GM23338 (cell line): ENCODE measurements around the gene ZNF385C. TPM values are rescaled to one million over a fixed set of nuclear protein-coding genes. Genes with fewer than 3 reads are reported as not detected.

Source experiments
- ATAC-seq: fragments of 200-7000 bp; cut with Tn5 transposase; 3 replicates; pipeline ENCODE4 v1.9.1; 2020
- DNase-seq: peaks from one replicate; pipeline ENCODE4 v3.0.0-alpha.2; 2015; ENCODE audit warnings: low spot score
- H2AFZ ChIP-seq: fragments of 200-600 bp; sonication (generic); 2 replicates; pipeline ENCODE4 v1.8.0; 2016; ENCODE audit warnings: antibody characterized with exemption, mild to moderate bottlenecking, moderate library complexity
- H3F3A ChIP-seq: fragments of 200-600 bp; sonication (generic); replicated peaks from 2 replicates; pipeline ENCODE4 v1.8.0; 2017; ENCODE audit warnings: antibody characterized with exemption, mixed run types, low read depth
- H3K27ac ChIP-seq: fragments of 200-600 bp; sonication (generic); 2 replicates; pipeline ENCODE4 v1.6.1; 2016; ENCODE audit warnings: low read depth
- H3K27me3 ChIP-seq: fragments of 200-600 bp; sonication (generic); 2 replicates; pipeline ENCODE4 v1.8.0; 2016; ENCODE audit warnings: mild to moderate bottlenecking, mixed run types, moderate library complexity; ENCODE audit not compliant: insufficient read depth
- H3K36me3 ChIP-seq: fragments of 200-600 bp; sonication (generic); 2 replicates; pipeline ENCODE4 v1.8.0; 2016; ENCODE audit warnings: mild to moderate bottlenecking; ENCODE audit not compliant: insufficient read depth
- H3K4me1 ChIP-seq: fragments of 200-600 bp; sonication (generic); 2 replicates; pipeline ENCODE4 v1.8.0; 2016; ENCODE audit warnings: mild to moderate bottlenecking, moderate library complexity; ENCODE audit not compliant: insufficient read depth
- H3K4me2 ChIP-seq: fragments of 200-600 bp; sonication (generic); 2 replicates; pipeline ENCODE4 v1.7.1; 2017; ENCODE audit warnings: mixed run types
- H3K4me3 ChIP-seq: fragments of 200-600 bp; sonication (generic); 2 replicates; pipeline ENCODE4 v1.6.1; 2016; ENCODE audit warnings: mixed run types
- H3K79me2 ChIP-seq: fragments of 200-600 bp; sonication (generic); replicated peaks from 2 replicates; pipeline ENCODE4 v1.8.0; 2017; ENCODE audit warnings: mild to moderate bottlenecking; ENCODE audit not compliant: insufficient read depth
- H3K9me2 ChIP-seq: fragments of 200-600 bp; sonication (generic); 2 replicates; pipeline ENCODE4 v1.8.0; 2017; ENCODE audit not compliant: insufficient read depth
- H4K20me1 ChIP-seq: fragments of 200-600 bp; sonication (generic); replicated peaks from 2 replicates; pipeline ENCODE4 v1.8.0; 2017; ENCODE audit warnings: mild to moderate bottlenecking; ENCODE audit not compliant: insufficient read depth
- H3K27ac Mint-ChIP-seq: 2 replicates; pipeline ENCODE4 v1.8.0; 2020; ENCODE audit warnings: inconsistent platforms, mild to moderate bottlenecking, moderate library complexity, mixed read lengths
- H3K27me3 Mint-ChIP-seq: 3 replicates; pipeline ENCODE4 v1.8.0; 2022; ENCODE audit warnings: low read depth, mild to moderate bottlenecking, moderate library complexity, mixed read lengths, inconsistent platforms; ENCODE audit not compliant: insufficient read depth, poor library complexity
- H3K36me3 Mint-ChIP-seq: 3 replicates; pipeline ENCODE4 v1.8.0; 2021; ENCODE audit warnings: low read depth, mild to moderate bottlenecking, inconsistent platforms, moderate library complexity, mixed read lengths
- H3K4me1 Mint-ChIP-seq: 3 replicates; pipeline ENCODE4 v1.8.0; 2020; ENCODE audit warnings: mild to moderate bottlenecking, inconsistent platforms, mixed read lengths
- H3K4me3 Mint-ChIP-seq: 3 replicates; pipeline ENCODE4 v1.8.0; 2021; ENCODE audit warnings: moderate library complexity, mild to moderate bottlenecking, inconsistent platforms, mixed read lengths
- H3K9me3 Mint-ChIP-seq: 3 replicates; pipeline ENCODE4 v1.8.0; 2020; ENCODE audit warnings: moderate library complexity, mild to moderate bottlenecking, inconsistent platforms, mixed read lengths
- CREB1 ChIP-seq: fragments of 250-450 bp; sonication (Bioruptor Pico); IDR thresholded peaks from 2 replicates; pipeline ENCODE4 v1.5.0; 2020; ENCODE audit warnings: low read depth, mild to moderate bottlenecking, moderate library complexity
- EZH2 ChIP-seq: fragments of 200-600 bp; sonication (generic); IDR thresholded peaks from one replicate; pipeline ENCODE4 v1.8.0; 2017; ENCODE audit warnings: antibody characterized with exemption, mild to moderate bottlenecking, low read depth; ENCODE audit not compliant: unreplicated experiment
- EZH2phosphoT487 ChIP-seq: fragments of 200-600 bp; sonication (generic); IDR thresholded peaks from one replicate; pipeline ENCODE4 v1.8.1; 2018; ENCODE audit warnings: antibody characterized with exemption; ENCODE audit not compliant: unreplicated experiment
- JUNB ChIP-seq: IDR thresholded peaks from one replicate; pipeline ENCODE4 v1.6.1; 2016; ENCODE audit warnings: antibody characterized with exemption; ENCODE audit not compliant: unreplicated experiment
- NANOG ChIP-seq: IDR thresholded peaks from 2 replicates; pipeline ENCODE4 v1.6.1; 2016; ENCODE audit warnings: antibody characterized with exemption, borderline replicate concordance
- POLR2AphosphoS5 ChIP-seq: IDR thresholded peaks from 2 replicates; pipeline ENCODE4 v1.6.1; 2016; ENCODE audit warnings: antibody characterized with exemption, low read depth
- STAT1 ChIP-seq: IDR thresholded peaks from one replicate; pipeline ENCODE4 v1.6.1; 2016; ENCODE audit warnings: antibody characterized with exemption; ENCODE audit not compliant: unreplicated experiment
- ZNF114 ChIP-seq: fragments of 250-450 bp; sonication (Bioruptor Pico); IDR thresholded peaks from 2 replicates; pipeline ENCODE4 v1.5.0; 2020; ENCODE audit warnings: mild to moderate bottlenecking, moderate library complexity
- ZNF331 ChIP-seq: fragments of 250-450 bp; sonication (Bioruptor Pico); IDR thresholded peaks from 2 replicates; pipeline ENCODE4 v1.5.0; 2020; ENCODE audit warnings: low read depth, mild to moderate bottlenecking, moderate library complexity
- polyA plus RNA-seq: library from polyadenylated mRNA; unstranded; fragments of >200 nt; fragmentation: Nextera tagmentation; extraction: Ambion mirVana; gene quantifications from 2 replicates; pipeline ENCODE4 v1.2.1, GENCODE V29; 2016
- total RNA-seq: library from RNA; depleted of rRNA; stranded (reverse); fragments of >200 nt; shearing (Covaris generic); gene quantifications from 2 replicates; pipeline ENCODE4 v1.2.3, GENCODE V29; 2014
- TF ChIP-seq, protein P1 (sequence below): fragments of 250-450 bp; sonication (Bioruptor Pico); IDR thresholded peaks from 2 replicates; pipeline ENCODE4 v1.5.0; 2020; ENCODE audit warnings: mild to moderate bottlenecking, moderate library complexity
- TF ChIP-seq, protein P2 (sequence below): IDR thresholded peaks from one replicate; pipeline ENCODE4 v1.6.1; 2018; ENCODE audit warnings: antibody characterized with exemption; ENCODE audit not compliant: unreplicated experiment

The ZNF385C gene
- total and polyA plus RNA-seq, 2 experiments from 2014 or later = 1.9 to 3.1 TPM

DNA sequence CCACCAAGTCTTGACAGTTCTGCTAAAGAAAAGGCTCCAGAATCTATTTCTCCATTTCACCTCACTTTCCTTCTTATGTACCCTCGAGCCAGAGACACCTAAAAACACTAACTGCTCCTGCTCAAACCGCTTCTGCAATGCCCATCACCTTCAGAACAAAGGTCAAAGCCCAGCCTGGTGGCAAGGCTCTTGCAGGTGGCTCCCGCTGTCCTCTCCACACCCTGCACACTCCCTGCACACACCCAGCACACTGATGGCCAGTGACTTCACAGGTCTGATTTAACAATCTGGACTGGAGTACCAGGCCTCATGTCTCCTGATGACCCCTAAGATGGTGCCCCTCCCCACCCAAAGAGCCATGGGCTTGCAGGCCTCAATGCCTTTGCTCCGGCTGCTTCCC lies 38.0 kb downstream of the ZNF385C start:
- no peaks in the 10 kb centered on the region for H3K27me3 ChIP-seq
- H3K4me2 ChIP-seq = no peak overlapping the region
- peaks cover 14% of the 10 kb centered on the region for H3K27me3 Mint-ChIP-seq
- no peak for TF ChIP-seq POLR2AphosphoS5
- no peak for TF ChIP-seq EZH2
- no peak for TF ChIP-seq EZH2phosphoT487
- TF ChIP-seq ZNF331 (CRISPR knock-in tag) = no peak
- no peaks in the 10 kb centered on the region for H3K79me2 ChIP-seq
- no peak overlapping the region for H3K27ac ChIP-seq
- no peak overlapping the region; the same call in 1 of the 2 replicates for H3K27ac Mint-ChIP-seq
- H3K4me1 Mint-ChIP-seq = peaks cover 37% of the 10 kb centered on the region
- ATAC-seq = no peak
- peaks cover 13% of the 10 kb centered on the region for H3K4me1 ChIP-seq
- H4K20me1 ChIP-seq = no peaks in the 10 kb centered on the region
- no peak overlapping the region for H2AFZ ChIP-seq
- no peak overlapping the region for H3K4me3 Mint-ChIP-seq
- H3K36me3 Mint-ChIP-seq = no peaks in the 10 kb centered on the region; the same call in 2 of the 3 replicates
- H3K4me3 ChIP-seq = no peak overlapping the region
- no peaks in the 10 kb centered on the region for H3K9me3 Mint-ChIP-seq
- H3F3A ChIP-seq = no peaks in the 10 kb centered on the region
- no peak for DNase-seq
- H3K36me3 ChIP-seq = no peaks in the 10 kb centered on the region
- H3K9me2 ChIP-seq = no peaks in the 10 kb centered on the region

DNA sequence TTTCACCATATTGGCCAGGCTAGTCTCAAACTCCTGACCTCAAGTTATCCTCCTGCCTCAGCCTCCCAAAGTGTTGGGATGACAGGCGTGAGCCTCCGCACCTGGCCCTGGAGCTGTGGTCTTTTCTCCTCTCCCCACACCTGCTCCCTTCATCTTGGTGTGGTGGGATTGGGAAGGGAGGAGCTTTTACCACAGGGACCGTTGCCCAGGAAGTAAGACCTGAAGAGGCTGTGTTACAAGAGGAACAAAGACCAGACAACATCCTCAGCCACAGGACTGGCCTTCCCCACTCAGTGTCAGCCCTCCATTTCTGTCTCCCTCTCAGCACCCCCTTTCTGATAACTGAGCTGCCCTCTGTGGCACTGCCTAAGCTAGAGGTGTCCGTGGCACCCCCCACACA lies 38.5 kb downstream of the ZNF385C start:
- Histone ChIP-seq H3K9me2 (no peaks in the 10 kb centered on the region), H3K4me3 (no peak overlapping the region), H3K79me2 (no peaks in the 10 kb centered on the region), H3K27me3 (no peaks in the 10 kb centered on the region), H2AFZ (no peak overlapping the region), H3K4me1 (peaks cover 17% of the 10 kb centered on the region), H4K20me1 (no peaks in the 10 kb centered on the region), H3K27ac (no peak overlapping the region), H3K4me2 (no peak overlapping the region), H3K36me3 (no peaks in the 10 kb centered on the region), H3F3A (no peaks in the 10 kb centered on the region)
- peaks cover 41% of the 10 kb centered on the region for H3K4me1 Mint-ChIP-seq
- H3K27me3 Mint-ChIP-seq = peaks cover 16% of the 10 kb centered on the region
- no peaks in the 10 kb centered on the region; the same call in 2 of the 3 replicates for H3K36me3 Mint-ChIP-seq
- H3K27ac Mint-ChIP-seq = no peak overlapping the region
- no peak overlapping the region for H3K4me3 Mint-ChIP-seq
- H3K9me3 Mint-ChIP-seq = no peaks in the 10 kb centered on the region
- no peak for DNase-seq
- no peak for ATAC-seq
- no peak for TF ChIP-seq EZH2
- no peak for TF ChIP-seq NANOG
- no peak for TF ChIP-seq EZH2phosphoT487
- no peak for TF ChIP-seq POLR2AphosphoS5
- no peak for TF ChIP-seq ZNF114
- TF ChIP-seq ZNF331 (CRISPR knock-in tag) = no peak
- TF ChIP-seq, protein P1, sequence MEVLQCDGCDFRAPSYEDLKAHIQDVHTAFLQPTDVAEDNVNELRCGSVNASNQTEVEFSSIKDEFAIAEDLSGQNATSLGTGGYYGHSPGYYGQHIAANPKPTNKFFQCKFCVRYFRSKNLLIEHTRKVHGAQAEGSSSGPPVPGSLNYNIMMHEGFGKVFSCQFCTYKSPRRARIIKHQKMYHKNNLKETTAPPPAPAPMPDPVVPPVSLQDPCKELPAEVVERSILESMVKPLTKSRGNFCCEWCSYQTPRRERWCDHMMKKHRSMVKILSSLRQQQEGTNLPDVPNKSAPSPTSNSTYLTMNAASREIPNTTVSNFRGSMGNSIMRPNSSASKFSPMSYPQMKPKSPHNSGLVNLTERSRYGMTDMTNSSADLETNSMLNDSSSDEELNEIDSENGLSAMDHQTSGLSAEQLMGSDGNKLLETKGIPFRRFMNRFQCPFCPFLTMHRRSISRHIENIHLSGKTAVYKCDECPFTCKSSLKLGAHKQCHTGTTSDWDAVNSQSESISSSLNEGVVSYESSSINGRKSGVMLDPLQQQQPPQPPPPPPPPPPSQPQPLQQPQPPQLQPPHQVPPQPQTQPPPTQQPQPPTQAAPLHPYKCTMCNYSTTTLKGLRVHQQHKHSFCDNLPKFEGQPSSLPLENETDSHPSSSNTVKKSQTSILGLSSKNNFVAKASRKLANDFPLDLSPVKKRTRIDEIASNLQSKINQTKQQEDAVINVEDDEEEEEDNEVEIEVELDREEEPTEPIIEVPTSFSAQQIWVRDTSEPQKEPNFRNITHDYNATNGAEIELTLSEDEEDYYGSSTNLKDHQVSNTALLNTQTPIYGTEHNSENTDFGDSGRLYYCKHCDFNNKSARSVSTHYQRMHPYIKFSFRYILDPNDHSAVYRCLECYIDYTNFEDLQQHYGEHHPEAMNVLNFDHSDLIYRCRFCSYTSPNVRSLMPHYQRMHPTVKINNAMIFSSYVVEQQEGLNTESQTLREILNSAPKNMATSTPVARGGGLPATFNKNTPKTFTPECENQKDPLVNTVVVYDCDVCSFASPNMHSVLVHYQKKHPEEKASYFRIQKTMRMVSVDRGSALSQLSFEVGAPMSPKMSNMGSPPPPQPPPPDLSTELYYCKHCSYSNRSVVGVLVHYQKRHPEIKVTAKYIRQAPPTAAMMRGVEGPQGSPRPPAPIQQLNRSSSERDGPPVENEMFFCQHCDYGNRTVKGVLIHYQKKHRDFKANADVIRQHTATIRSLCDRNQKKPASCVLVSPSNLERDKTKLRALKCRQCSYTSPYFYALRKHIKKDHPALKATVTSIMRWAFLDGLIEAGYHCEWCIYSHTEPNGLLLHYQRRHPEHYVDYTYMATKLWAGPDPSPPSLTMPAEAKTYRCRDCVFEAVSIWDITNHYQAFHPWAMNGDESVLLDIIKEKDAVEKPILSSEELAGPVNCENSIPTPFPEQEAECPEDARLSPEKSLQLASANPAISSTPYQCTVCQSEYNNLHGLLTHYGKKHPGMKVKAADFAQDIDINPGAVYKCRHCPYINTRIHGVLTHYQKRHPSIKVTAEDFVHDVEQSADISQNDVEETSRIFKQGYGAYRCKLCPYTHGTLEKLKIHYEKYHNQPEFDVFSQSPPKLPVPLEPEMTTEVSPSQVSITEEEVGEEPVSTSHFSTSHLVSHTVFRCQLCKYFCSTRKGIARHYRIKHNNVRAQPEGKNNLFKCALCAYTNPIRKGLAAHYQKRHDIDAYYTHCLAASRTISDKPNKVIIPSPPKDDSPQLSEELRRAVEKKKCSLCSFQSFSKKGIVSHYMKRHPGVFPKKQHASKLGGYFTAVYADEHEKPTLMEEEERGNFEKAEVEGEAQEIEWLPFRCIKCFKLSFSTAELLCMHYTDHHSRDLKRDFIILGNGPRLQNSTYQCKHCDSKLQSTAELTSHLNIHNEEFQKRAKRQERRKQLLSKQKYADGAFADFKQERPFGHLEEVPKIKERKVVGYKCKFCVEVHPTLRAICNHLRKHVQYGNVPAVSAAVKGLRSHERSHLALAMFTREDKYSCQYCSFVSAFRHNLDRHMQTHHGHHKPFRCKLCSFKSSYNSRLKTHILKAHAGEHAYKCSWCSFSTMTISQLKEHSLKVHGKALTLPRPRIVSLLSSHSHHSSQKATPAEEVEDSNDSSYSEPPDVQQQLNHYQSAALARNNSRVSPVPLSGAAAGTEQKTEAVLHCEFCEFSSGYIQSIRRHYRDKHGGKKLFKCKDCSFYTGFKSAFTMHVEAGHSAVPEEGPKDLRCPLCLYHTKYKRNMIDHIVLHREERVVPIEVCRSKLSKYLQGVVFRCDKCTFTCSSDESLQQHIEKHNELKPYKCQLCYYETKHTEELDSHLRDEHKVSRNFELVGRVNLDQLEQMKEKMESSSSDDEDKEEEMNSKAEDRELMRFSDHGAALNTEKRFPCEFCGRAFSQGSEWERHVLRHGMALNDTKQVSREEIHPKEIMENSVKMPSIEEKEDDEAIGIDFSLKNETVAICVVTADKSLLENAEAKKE (CRISPR knock-in tag) = no peak
- no peak for TF ChIP-seq JUNB
- TF ChIP-seq CREB1 (CRISPR knock-in tag) = no peak
- TF ChIP-seq, protein P2, sequence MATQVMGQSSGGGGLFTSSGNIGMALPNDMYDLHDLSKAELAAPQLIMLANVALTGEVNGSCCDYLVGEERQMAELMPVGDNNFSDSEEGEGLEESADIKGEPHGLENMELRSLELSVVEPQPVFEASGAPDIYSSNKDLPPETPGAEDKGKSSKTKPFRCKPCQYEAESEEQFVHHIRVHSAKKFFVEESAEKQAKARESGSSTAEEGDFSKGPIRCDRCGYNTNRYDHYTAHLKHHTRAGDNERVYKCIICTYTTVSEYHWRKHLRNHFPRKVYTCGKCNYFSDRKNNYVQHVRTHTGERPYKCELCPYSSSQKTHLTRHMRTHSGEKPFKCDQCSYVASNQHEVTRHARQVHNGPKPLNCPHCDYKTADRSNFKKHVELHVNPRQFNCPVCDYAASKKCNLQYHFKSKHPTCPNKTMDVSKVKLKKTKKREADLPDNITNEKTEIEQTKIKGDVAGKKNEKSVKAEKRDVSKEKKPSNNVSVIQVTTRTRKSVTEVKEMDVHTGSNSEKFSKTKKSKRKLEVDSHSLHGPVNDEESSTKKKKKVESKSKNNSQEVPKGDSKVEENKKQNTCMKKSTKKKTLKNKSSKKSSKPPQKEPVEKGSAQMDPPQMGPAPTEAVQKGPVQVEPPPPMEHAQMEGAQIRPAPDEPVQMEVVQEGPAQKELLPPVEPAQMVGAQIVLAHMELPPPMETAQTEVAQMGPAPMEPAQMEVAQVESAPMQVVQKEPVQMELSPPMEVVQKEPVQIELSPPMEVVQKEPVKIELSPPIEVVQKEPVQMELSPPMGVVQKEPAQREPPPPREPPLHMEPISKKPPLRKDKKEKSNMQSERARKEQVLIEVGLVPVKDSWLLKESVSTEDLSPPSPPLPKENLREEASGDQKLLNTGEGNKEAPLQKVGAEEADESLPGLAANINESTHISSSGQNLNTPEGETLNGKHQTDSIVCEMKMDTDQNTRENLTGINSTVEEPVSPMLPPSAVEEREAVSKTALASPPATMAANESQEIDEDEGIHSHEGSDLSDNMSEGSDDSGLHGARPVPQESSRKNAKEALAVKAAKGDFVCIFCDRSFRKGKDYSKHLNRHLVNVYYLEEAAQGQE = no peak
- no peak for TF ChIP-seq STAT1
